Brain microvascular endothelial cell (primary cell): ENCODE measurements around the gene CXCR3.

ENCODE experiments used
- DNase-seq: peaks from one replicate; pipeline ENCODE4 v3.0.0-alpha.2; 2020
- H3K27ac ChIP-seq: fragments of 250-450 bp; sonication (Bioruptor Pico); 2 replicates; pipeline ENCODE4 v1.5.1; 2020; ENCODE audit warnings: mild to moderate bottlenecking, moderate library complexity
- H3K27me3 ChIP-seq: fragments of 250-450 bp; sonication (Bioruptor Pico); replicated peaks from 2 replicates; pipeline ENCODE4 v1.5.1; 2020; ENCODE audit warnings: mild to moderate bottlenecking
- H3K36me3 ChIP-seq: fragments of 250-450 bp; sonication (Bioruptor Pico); replicated peaks from 2 replicates; pipeline ENCODE4 v1.5.1; 2020; ENCODE audit warnings: mild to moderate bottlenecking
- H3K4me3 ChIP-seq: 2 replicates; pipeline ENCODE4 v1.5.1; 2011; ENCODE audit warnings: low read depth, mild to moderate bottlenecking, control low read depth, low read length, moderate library complexity
- CTCF ChIP-seq: IDR thresholded peaks from 2 replicates; pipeline ENCODE4 v1.5.1; 2011; ENCODE audit warnings: low read depth, mild to moderate bottlenecking, moderate library complexity, low read length, control low read depth, inconsistent platforms; ENCODE audit errors: missing control alignments
- in situ Hi-C: cut with HindIII; loops from 2 replicates; pipeline ENCODE4 v1.10.0; 2017; ENCODE audit warnings: low sequenced_read_pairs, low pct_ligation_motif_present

The CXCR3 gene

GRCh38 chrX:71623714-71624113 is 5.4 kb upstream of the CXCR3 start:
- TF ChIP-seq CTCF = no peak
- Histone ChIP-seq H3K36me3 (no peaks in the 10 kb centered on the region), H3K27me3 (no peaks in the 10 kb centered on the region), H3K4me3 (no peak overlapping the region), H3K27ac (no peak overlapping the region)
- in situ Hi-C loops = no loop called here
- no peak for DNase-seq

- Histone ChIP-seq H3K4me3 (no peak overlapping the region), H3K36me3 (no peaks in the 10 kb centered on the region), H3K27me3 (no peaks in the 10 kb centered on the region), H3K27ac (no peak overlapping the region)
- peak; percentile 39 for TF ChIP-seq CTCF
- in situ Hi-C loops = no loop called here
- peak; percentile 35 for DNase-seq
Measured at GRCh38 chrX:71622576-71623450, 4.5 kb upstream of the CXCR3 start.

GRCh38 chrX:71622032-71622575 is 3.8 kb upstream of the CXCR3 start:
- Histone ChIP-seq H3K36me3 (no peaks in the 10 kb centered on the region), H3K27ac (no peak overlapping the region), H3K27me3 (no peaks in the 10 kb centered on the region), H3K4me3 (no peak overlapping the region)
- in situ Hi-C loops = no loop called here
- TF ChIP-seq CTCF = no peak
- no peak for DNase-seq

GRCh38 chrX:71621603-71622002 is 3.3 kb upstream of the CXCR3 start:
- Histone ChIP-seq H3K27ac (no peak overlapping the region), H3K27me3 (no peaks in the 10 kb centered on the region), H3K36me3 (no peaks in the 10 kb centered on the region), H3K4me3 (no peak overlapping the region)
- no peak for TF ChIP-seq CTCF
- in situ Hi-C loops = no loop called here
- DNase-seq = no peak

- no peaks in the 10 kb centered on the region for H3K36me3 ChIP-seq
- no peaks in the 10 kb centered on the region for H3K27me3 ChIP-seq
- no peak overlapping the region for H3K4me3 ChIP-seq
- in situ Hi-C loops = no loop called here
- no peak for DNase-seq
- no peak overlapping the region for H3K27ac ChIP-seq
- no peak for TF ChIP-seq CTCF
Measured at GRCh38 chrX:71619986-71620385, 1.7 kb upstream of the CXCR3 start.
